LNCAP (cell line): ENCODE data around the gene LRRC37A3.

Source experiments
- TF ChIP-seq, protein P1 (sequence below): fragments of 450-650 bp; IDR thresholded peaks from 2 replicates; pipeline ENCODE4 v1.5.1; 2017; ENCODE audit warnings: mild to moderate bottlenecking

The LRRC37A3 gene

DNA sequence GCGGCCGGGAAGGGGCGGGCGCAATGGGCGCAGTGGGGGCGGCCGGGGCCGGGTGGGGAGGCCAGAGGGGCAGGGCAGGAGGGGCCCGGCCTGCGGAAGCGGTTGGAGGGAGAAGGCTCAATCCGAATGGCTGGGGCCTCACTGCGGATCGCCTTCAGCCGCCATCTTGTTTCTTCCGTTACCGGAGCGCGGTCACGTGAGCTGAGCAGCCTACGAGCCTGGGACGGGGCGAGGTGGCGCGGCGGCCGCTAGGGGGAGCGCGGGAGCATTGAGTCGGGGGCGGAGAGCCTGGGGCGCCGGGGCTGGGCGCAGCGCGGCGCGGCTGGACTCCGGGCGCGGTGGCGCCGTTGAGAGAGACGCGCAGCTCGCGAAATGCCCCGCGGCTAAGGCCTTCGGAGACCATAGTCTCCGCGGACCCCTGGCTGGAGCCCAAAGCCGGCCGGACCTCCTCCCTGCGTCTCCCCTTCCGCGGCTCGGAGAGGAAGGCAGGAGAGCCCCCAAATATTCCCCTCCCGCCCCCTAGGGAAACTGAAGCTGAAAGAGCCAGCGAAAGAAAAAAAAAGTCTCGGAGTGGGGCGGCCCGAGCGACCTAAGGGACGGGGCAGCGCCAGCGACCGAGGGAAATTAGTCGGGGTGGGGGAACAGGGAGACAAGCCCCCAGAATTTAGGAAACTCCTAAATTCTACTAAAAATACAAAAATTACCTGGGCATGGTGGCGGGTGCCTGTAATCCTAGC, at the start of gene LRRC37A3:
LRRC37A3 (minus strand) TSS at position 190 of the 737 bp plus-strand sequence. CDS start 22,221 bp downstream, outside the sequence.
- TF ChIP-seq, protein P1, sequence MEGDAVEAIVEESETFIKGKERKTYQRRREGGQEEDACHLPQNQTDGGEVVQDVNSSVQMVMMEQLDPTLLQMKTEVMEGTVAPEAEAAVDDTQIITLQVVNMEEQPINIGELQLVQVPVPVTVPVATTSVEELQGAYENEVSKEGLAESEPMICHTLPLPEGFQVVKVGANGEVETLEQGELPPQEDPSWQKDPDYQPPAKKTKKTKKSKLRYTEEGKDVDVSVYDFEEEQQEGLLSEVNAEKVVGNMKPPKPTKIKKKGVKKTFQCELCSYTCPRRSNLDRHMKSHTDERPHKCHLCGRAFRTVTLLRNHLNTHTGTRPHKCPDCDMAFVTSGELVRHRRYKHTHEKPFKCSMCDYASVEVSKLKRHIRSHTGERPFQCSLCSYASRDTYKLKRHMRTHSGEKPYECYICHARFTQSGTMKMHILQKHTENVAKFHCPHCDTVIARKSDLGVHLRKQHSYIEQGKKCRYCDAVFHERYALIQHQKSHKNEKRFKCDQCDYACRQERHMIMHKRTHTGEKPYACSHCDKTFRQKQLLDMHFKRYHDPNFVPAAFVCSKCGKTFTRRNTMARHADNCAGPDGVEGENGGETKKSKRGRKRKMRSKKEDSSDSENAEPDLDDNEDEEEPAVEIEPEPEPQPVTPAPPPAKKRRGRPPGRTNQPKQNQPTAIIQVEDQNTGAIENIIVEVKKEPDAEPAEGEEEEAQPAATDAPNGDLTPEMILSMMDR, result peak; percentile 80

DNA sequence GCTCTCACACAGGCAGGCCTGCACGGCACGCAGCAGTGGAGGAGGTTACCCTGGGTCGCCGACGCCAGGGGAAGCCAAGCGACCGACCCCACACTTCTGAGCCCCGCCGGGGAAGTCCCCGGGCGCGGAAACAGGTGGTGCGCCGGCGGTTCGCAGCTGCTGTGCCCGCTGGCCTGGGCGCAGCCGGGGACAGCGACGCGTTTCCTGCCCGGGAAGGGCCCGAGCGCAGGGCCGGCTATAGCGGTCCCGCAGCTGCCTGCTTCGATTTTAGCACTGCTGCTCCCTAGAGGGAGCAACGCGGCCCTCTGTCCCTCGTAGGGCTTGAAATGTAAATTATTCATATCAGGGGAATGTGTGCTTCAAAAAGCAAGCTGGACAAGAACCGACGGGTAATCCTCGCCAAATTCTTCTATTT, 46.6 kb upstream of the LRRC37A3 start:
- TF ChIP-seq, protein P1, result peak; percentile 33; the same call in 1 of the 2 replicates

DNA sequence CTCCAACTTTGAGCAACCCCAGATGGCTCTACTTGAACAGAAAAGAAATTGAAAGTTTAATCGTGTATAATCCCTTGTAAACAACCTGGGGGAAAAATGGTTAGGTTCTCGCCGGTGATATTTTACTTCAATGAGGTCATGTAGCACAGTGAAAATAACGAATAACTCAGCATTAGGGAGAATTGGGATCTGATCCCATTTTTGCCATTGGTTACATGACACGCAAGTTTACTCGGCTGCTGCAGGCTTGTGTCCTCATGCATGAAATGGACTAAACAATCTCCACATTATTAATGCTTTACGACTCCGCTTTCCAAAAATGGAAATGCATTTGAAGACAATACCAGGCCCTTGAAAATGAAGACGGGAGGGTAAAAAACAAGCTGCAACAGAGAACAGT, 45.5 kb upstream of the LRRC37A3 start:
- TF ChIP-seq, protein P1, result no peak

DNA sequence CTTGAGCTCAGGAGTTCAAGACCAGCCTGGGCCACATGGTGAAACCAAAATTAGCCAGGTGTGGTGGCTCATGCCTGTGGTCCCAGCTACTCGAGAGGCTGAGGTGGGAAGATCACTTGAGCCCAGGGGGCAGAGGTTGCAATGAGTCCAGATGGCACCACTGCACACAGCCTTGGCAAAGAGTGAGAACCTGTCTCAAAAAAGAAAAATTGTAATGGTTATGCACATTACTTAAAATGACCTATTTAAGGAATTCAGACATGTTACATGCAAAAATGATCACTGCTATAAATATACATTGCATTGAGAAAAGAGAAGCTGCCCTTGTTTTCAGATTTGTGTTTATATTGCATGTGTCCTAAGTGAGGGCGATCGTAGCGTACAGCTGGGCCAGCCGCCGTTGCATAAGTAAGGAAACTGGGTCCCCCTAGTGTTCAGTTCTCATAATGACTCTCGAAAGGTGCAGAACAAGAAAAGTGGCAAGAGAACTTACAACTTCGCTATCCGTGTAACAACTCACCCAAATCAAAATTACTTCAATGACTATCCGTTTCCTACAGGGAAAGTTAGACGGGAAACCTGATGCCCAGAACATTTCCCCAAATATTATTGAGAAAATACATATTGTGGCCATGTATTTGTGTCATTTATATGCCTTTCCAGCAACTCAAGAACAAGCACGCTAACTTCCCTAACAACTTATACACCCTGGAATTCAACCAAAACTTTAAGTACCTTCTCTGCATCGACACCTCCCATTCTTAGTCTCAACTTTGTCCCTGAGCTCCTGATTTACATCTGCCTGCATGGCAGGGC, 42.5 kb upstream of the LRRC37A3 start:
- TF ChIP-seq, protein P1, result peak; percentile 66

DNA sequence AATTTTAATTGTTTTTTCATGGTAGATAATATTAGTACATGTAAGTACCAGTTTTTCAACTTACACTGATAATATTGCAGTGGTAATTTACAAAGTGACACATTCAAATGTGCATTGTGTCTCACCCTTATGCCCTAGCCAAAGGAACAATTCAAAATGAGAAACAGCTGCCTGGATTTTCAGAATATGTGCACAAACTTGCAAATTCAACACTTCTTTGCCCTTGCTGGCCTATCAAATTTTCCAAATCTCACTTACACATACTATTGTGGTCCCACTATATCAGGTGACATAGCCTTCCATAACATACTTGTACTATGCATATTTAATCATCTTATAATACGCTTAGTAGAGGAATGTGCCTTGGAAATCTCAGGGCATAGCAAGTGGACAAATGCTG, 32.6 kb upstream of the LRRC37A3 start:
- TF ChIP-seq, protein P1, result no peak

DNA sequence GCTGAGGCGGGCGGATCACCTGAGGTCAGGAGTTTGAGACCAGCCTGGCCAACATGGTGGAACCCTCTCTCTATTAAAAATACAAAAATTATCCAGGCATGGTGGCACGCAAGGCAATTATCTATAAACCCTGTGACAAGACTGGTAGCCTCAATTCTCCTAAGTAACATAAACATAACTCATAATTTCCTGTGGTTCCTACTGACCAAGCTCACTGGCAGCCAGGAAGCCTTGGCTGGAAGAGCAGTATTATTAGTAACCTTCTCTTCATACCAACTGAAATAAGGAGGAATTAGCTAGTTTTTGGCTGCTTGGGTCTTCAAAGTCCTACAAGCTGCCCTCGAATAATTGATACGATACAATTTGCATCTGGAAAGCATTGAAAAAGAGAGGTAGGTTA, 31.6 kb upstream of the LRRC37A3 start:
- TF ChIP-seq, protein P1, result no peak

DNA sequence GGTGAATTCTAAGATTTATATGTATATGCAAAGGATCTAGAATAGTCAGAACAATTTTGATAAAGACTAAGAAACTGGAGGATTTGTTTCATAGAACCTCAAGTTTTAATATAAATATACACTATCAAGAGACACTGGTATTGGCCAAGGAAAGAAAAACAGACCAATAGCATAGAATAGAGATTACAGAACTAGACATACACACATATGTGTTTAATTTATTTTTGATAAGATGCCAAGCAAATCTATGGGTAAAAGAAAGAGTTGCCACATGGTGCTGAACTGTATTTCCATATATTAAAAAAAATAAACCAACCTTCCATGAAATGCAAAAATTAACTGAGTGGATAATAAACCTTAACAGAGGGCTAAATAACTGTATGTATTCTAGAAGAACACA, 27.9 kb upstream of the LRRC37A3 start:
- TF ChIP-seq, protein P1, result no peak
